HG03378 (cell line): ENCODE measurements around the gene TRPV6.
A peak's percentile ranks its signal among the peaks of the same experiment; 100 is the strongest.

Source experiments
- ATAC-seq: cut with Tn5 transposase; IDR thresholded peaks from one replicate; pipeline ENCODE4 v1.9.1; 2021; ENCODE audit warnings: mild to moderate bottlenecking, moderate library complexity; ENCODE audit not compliant: unreplicated experiment

The TRPV6 gene

GRCh38 chr7:142855114-142855743 is 30.3 kb downstream of the TRPV6 start:
- ATAC-seq, result no peak

GRCh38 chr7:142854372-142855113 is 31.0 kb downstream of the TRPV6 start, which contains the start of gene EPHB6:
Gene EPHB6 (plus strand): TSS chr7:142855076. CDS start chr7:142863228, 8,152 bp downstream.
- peak; percentile 38 for ATAC-seq

- ATAC-seq, result peak; percentile 89
Measured at GRCh38 chr7:142853739-142854371, 31.7 kb downstream of the TRPV6 start.

GRCh38 chr7:142851919-142852318 is 33.6 kb downstream of the TRPV6 start:
- no peak for ATAC-seq

- no peak for ATAC-seq
Measured at GRCh38 chr7:142851269-142851668, 34.3 kb downstream of the TRPV6 start.

- no peak for ATAC-seq
Measured at GRCh38 chr7:142847353-142847752, 38.2 kb downstream of the TRPV6 start.

- ATAC-seq, result no peak
Measured at GRCh38 chr7:142842251-142842766, 43.2 kb downstream of the TRPV6 start.

GRCh38 chr7:142838461-142839213 is 46.9 kb downstream of the TRPV6 start:
- ATAC-seq, result no peak

- ATAC-seq, result no peak
Measured at GRCh38 chr7:142836426-142836825, 49.1 kb downstream of the TRPV6 start.

GRCh38 chr7:142835487-142835886 is 50.1 kb downstream of the TRPV6 start:
- no peak for ATAC-seq

- peak; percentile 88 for ATAC-seq
Measured at GRCh38 chr7:142833174-142834048, 52.1 kb downstream of the TRPV6 start.

GRCh38 chr7:142832417-142832816 is 53.1 kb downstream of the TRPV6 start:
- no peak for ATAC-seq

- no peak for ATAC-seq
Measured at GRCh38 chr7:142827951-142828500, 57.5 kb downstream of the TRPV6 start.

GRCh38 chr7:142822714-142823113 is 62.8 kb downstream of the TRPV6 start:
- ATAC-seq, result no peak
